HL-60 (cell line): ENCODE measurements around the gene CUTA.

Experiments
- DNase-seq, 2 experiments: peaks; one replicate each; pipeline ENCODE4 v3.0.0-alpha.2; 2010 to 2020; ENCODE audit warnings: low read depth in 1 of 2, low spot score in 1 of 2
- H3K27ac ChIP-seq: fragments of 250-450 bp; sonication (Bioruptor Pico); replicated peaks from 2 replicates; pipeline ENCODE4 v1.5.1; 2020; ENCODE audit warnings: mild to moderate bottlenecking, moderate library complexity
- H3K27me3 ChIP-seq: fragments of 250-450 bp; sonication (Bioruptor Pico); 2 replicates; pipeline ENCODE4 v1.5.1; 2021; ENCODE audit warnings: mild to moderate bottlenecking, moderate library complexity; ENCODE audit not compliant: insufficient read depth, poor library complexity, severe bottlenecking
- H3K4me3 ChIP-seq: replicated peaks from 2 replicates; pipeline ENCODE4 v1.5.1; 2011; ENCODE audit warnings: mild to moderate bottlenecking, control low read depth, low read length; ENCODE audit not compliant: insufficient read depth
- CTCF ChIP-seq: IDR thresholded peaks from one replicate; pipeline ENCODE4 v1.5.1; 2011; ENCODE audit warnings: low read length, control low read depth, inconsistent platforms; ENCODE audit not compliant: insufficient read depth
- GABPA ChIP-seq: IDR thresholded peaks from 2 replicates; pipeline ENCODE4 v1.6.1; 2012; ENCODE audit warnings: low read depth
- POLR2AphosphoS5 ChIP-seq: IDR thresholded peaks from 2 replicates; pipeline ENCODE4 v1.6.1; 2012; ENCODE audit warnings: low read depth
- REST ChIP-seq: IDR thresholded peaks from 2 replicates; pipeline ENCODE4 v1.6.1; 2012; ENCODE audit warnings: low read depth; ENCODE audit not compliant: insufficient replicate concordance
- SPI1 ChIP-seq: IDR thresholded peaks from 2 replicates; pipeline ENCODE4 v1.6.1; 2012; ENCODE audit warnings: low read depth, mild to moderate bottlenecking, borderline replicate concordance

Gene CUTA

DNA sequence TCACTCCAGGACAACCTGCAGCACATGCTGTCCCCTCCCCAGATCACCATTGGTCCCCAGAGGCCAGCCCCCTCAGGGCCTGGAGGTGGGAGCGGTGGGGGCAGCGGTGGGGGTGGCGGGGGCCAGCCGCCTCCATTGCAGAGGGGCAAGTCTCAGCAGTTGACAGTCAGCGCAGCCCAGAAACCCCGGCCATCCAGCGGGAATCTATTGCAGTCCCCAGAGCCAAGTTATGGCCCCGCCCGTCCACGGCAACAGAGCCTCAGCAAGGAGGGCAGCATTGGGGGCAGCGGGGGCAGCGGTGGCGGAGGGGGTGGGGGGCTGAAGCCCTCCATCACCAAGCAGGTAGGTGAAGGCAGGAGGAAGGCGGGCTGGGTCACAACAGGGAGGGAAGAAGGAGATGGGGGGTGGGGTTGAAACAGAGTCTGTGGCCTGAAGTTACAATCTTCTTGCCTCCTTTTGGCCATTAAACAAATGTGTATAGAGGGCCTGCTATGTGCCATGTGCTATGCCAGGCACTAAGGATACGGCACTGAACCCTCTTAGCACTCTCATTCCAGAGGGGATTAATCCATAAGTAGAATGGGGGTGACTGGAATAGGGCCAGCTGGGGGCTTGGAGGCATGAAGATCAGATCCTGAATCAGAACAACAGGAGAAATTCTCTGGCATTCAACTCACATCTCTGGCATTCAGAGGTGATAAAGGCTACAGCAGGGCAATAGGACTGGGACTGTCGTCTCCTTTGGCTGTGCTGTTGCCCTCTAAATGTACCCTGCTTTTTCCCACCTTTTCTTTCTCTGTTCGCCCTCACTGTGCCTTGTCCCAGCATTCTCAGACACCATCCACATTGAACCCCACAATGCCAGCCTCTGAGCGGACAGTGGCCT, 26.0 kb upstream of the CUTA start:
- TF ChIP-seq GABPA (no peak), SPI1 (no peak), POLR2AphosphoS5 (no peak), CTCF (no peak), REST (no peak)
- Histone ChIP-seq H3K4me3 (no peak overlapping the region), H3K27ac (no peak overlapping the region; the same call in none of the 2 replicates), H3K27me3 (no peaks in the 10 kb centered on the region)
- DNase-seq = no peak

- Histone ChIP-seq H3K4me3 (no peak overlapping the region), H3K27ac (no peak overlapping the region), H3K27me3 (no peaks in the 10 kb centered on the region)
- TF ChIP-seq SPI1 = no peak
- no peak for TF ChIP-seq GABPA
- no peak for TF ChIP-seq REST
- TF ChIP-seq POLR2AphosphoS5 = no peak
- TF ChIP-seq CTCF = no peak
- no peak for DNase-seq
These were observed 25.1 kb upstream of the CUTA start for GRCh38 chr6:33443025-33443424.

GRCh38 chr6:33442283-33442682, 24.4 kb upstream of the CUTA start:
- Histone ChIP-seq H3K27me3 (no peaks in the 10 kb centered on the region), H3K4me3 (no peak overlapping the region), H3K27ac (no peak overlapping the region)
- DNase-seq = no peak
- TF ChIP-seq CTCF (no peak), POLR2AphosphoS5 (no peak)

DNA sequence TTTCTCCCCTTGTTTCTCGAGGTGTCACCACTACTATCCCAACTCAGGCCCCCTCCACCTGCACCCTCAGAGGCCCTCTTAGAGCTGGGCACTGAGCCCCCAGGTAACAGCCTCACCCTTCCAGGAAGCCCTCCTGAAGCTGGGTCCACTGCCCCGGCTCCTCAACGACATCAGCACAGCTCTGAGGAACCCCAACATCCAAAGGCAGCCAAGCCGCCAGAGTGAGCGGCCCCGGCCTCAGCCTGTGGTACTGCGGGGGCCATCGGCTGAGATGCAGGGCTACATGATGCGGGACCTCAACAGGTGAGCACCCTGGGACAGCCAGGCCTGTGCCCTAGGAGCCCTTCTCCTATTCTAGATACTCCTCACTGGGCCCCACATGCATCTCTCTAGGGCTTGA, 23.6 kb upstream of the CUTA start:
- Histone ChIP-seq H3K27ac (no peak overlapping the region), H3K27me3 (no peaks in the 10 kb centered on the region), H3K4me3 (no peak overlapping the region)
- no peak for DNase-seq
- no peak for TF ChIP-seq CTCF
- no peak for TF ChIP-seq GABPA
- no peak for TF ChIP-seq POLR2AphosphoS5
- no peak for TF ChIP-seq SPI1
- TF ChIP-seq REST = no peak
